ENCODE data around the gene PGA4. TPM values are rescaled to one million over a fixed set of nuclear protein-coding genes. Genes with fewer than 3 reads are reported as not detected.

PGA4 gene
- total and polyA plus RNA-seq, 2 of the 8 experiments (the other 6 are each of a cell fraction or from before 2014, with no cell fraction given), result 1.3 TPM; not detected in 1

DNA sequence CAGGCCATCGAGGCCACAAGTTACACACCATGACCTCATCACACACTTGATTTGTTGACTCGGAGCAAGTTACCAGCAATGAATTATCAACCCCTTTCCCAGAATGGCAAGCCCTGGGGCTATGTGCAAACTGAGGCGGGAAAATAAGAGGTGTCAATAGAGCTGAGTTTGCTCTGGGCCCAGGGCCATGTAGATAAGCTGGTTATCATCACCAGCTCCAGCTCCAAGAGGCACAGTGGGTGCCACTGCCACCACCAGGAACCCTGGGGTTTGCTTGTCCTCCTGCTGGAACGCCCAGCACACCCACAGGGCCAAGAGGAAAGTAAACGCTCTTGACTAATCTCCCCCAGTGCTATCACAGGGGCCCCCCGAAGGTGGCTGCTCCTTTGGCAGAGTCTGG lies 47.9 kb upstream of the PGA4 start (continued):
- TF ChIP-seq, protein P1, sequence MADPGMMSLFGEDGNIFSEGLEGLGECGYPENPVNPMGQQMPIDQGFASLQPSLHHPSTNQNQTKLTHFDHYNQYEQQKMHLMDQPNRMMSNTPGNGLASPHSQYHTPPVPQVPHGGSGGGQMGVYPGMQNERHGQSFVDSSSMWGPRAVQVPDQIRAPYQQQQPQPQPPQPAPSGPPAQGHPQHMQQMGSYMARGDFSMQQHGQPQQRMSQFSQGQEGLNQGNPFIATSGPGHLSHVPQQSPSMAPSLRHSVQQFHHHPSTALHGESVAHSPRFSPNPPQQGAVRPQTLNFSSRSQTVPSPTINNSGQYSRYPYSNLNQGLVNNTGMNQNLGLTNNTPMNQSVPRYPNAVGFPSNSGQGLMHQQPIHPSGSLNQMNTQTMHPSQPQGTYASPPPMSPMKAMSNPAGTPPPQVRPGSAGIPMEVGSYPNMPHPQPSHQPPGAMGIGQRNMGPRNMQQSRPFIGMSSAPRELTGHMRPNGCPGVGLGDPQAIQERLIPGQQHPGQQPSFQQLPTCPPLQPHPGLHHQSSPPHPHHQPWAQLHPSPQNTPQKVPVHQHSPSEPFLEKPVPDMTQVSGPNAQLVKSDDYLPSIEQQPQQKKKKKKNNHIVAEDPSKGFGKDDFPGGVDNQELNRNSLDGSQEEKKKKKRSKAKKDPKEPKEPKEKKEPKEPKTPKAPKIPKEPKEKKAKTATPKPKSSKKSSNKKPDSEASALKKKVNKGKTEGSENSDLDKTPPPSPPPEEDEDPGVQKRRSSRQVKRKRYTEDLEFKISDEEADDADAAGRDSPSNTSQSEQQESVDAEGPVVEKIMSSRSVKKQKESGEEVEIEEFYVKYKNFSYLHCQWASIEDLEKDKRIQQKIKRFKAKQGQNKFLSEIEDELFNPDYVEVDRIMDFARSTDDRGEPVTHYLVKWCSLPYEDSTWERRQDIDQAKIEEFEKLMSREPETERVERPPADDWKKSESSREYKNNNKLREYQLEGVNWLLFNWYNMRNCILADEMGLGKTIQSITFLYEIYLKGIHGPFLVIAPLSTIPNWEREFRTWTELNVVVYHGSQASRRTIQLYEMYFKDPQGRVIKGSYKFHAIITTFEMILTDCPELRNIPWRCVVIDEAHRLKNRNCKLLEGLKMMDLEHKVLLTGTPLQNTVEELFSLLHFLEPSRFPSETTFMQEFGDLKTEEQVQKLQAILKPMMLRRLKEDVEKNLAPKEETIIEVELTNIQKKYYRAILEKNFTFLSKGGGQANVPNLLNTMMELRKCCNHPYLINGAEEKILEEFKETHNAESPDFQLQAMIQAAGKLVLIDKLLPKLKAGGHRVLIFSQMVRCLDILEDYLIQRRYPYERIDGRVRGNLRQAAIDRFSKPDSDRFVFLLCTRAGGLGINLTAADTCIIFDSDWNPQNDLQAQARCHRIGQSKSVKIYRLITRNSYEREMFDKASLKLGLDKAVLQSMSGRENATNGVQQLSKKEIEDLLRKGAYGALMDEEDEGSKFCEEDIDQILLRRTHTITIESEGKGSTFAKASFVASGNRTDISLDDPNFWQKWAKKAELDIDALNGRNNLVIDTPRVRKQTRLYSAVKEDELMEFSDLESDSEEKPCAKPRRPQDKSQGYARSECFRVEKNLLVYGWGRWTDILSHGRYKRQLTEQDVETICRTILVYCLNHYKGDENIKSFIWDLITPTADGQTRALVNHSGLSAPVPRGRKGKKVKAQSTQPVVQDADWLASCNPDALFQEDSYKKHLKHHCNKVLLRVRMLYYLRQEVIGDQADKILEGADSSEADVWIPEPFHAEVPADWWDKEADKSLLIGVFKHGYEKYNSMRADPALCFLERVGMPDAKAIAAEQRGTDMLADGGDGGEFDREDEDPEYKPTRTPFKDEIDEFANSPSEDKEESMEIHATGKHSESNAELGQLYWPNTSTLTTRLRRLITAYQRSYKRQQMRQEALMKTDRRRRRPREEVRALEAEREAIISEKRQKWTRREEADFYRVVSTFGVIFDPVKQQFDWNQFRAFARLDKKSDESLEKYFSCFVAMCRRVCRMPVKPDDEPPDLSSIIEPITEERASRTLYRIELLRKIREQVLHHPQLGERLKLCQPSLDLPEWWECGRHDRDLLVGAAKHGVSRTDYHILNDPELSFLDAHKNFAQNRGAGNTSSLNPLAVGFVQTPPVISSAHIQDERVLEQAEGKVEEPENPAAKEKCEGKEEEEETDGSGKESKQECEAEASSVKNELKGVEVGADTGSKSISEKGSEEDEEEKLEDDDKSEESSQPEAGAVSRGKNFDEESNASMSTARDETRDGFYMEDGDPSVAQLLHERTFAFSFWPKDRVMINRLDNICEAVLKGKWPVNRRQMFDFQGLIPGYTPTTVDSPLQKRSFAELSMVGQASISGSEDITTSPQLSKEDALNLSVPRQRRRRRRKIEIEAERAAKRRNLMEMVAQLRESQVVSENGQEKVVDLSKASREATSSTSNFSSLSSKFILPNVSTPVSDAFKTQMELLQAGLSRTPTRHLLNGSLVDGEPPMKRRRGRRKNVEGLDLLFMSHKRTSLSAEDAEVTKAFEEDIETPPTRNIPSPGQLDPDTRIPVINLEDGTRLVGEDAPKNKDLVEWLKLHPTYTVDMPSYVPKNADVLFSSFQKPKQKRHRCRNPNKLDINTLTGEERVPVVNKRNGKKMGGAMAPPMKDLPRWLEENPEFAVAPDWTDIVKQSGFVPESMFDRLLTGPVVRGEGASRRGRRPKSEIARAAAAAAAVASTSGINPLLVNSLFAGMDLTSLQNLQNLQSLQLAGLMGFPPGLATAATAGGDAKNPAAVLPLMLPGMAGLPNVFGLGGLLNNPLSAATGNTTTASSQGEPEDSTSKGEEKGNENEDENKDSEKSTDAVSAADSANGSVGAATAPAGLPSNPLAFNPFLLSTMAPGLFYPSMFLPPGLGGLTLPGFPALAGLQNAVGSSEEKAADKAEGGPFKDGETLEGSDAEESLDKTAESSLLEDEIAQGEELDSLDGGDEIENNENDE (IDR thresholded peaks at IDR 0.05; ENCODE audit: insufficient replicate concordance, low read length), result no peak
- no peak for TF ChIP-seq ZNF274 (IDR thresholded peaks at IDR 0.05; ENCODE audit: borderline replicate concordance, extremely low read depth, low read length)
- TF ChIP-seq, protein P2, sequence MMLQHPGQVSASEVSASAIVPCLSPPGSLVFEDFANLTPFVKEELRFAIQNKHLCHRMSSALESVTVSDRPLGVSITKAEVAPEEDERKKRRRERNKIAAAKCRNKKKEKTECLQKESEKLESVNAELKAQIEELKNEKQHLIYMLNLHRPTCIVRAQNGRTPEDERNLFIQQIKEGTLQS (IDR thresholded peaks at IDR 0.05; ENCODE audit: insufficient read depth, low read depth, low read length), result no peak
- no peak for TF ChIP-seq POU5F1 (IDR thresholded peaks at IDR 0.05; ENCODE audit: low read depth, low read length)
- no peak for TF ChIP-seq SAP30 (IDR thresholded peaks at IDR 0.05; ENCODE audit: insufficient read depth, insufficient replicate concordance, low read length)
- TF ChIP-seq CBX8 (IDR thresholded peaks at IDR 0.05; ENCODE audit: borderline replicate concordance, low read depth, low read length), result no peak
- TF ChIP-seq, protein P3, sequence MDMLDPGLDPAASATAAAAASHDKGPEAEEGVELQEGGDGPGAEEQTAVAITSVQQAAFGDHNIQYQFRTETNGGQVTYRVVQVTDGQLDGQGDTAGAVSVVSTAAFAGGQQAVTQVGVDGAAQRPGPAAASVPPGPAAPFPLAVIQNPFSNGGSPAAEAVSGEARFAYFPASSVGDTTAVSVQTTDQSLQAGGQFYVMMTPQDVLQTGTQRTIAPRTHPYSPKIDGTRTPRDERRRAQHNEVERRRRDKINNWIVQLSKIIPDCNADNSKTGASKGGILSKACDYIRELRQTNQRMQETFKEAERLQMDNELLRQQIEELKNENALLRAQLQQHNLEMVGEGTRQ (IDR thresholded peaks at IDR 0.05; ENCODE audit: low read length), result no peak
- TF ChIP-seq EZH2 (IDR thresholded peaks at IDR 0.05; ENCODE audit: low read depth, low read length, severe bottlenecking), result no peak
- no peak for TF ChIP-seq EGR1 (IDR thresholded peaks at IDR 0.05; ENCODE audit: borderline replicate concordance, low read depth, low read length)
- TF ChIP-seq JUND (IDR thresholded peaks at IDR 0.05; ENCODE audit: low read length), result no peak
